Thyroid gland (tissue), 4 donors: ENCODE data around the gene KLHL42. TPM values are rescaled to one million over a fixed set of nuclear protein-coding genes. Genes with fewer than 3 reads are reported as not detected.

Experiments
- DNase-seq, 2 donors: peaks; one replicate each; pipeline ENCODE4 v3.0.0-alpha.2; 2019
- H3K27ac ChIP-seq, 3 donors: fragments of 200-600 bp; sonication (generic); 1 replicate in 2 of 3; 2 replicates in 1 of 3; pipeline ENCODE4 v1.5.1; 2016 to 2019; ENCODE audit warnings: mild to moderate bottlenecking in 1 of 3, moderate library complexity in 1 of 3
- H3K27me3 ChIP-seq: fragments of 200-600 bp; sonication (generic); one replicate; pipeline ENCODE4 v1.5.1; 2019
- H3K36me3 ChIP-seq, 2 donors: fragments of 200-600 bp; sonication (generic); one replicate each; pipeline ENCODE4 v1.5.1; 2016 to 2019
- H3K4me1 ChIP-seq, 2 donors: fragments of 200-600 bp; sonication (generic); one replicate each; pipeline ENCODE4 v1.5.1; 2017 to 2019
- H3K4me3 ChIP-seq, 3 donors: fragments of 200-600 bp; sonication (generic); replicated peaks in 1 of 3; 1 replicate in 2 of 3; 2 replicates in 1 of 3; pipeline ENCODE4 v1.5.1; 2016; ENCODE audit warnings: mild to moderate bottlenecking in 1 of 3
- H3K9me3 ChIP-seq: fragments of 200-600 bp; sonication (generic); one replicate; pipeline ENCODE4 v1.5.1; 2017
- CTCF ChIP-seq, 6 experiments: fragments of 200-600 bp in 3 of 6; fragments of 450-650 bp in 3 of 6; sonication (generic) in 3 of 6; IDR thresholded peaks; one replicate each; pipeline ENCODE4 v1.5.1; 2016 to 2019; ENCODE audit warnings: antibody characterized with exemption in 6 of 6, mild to moderate bottlenecking in 2 of 6, inconsistent platforms in 1 of 6, moderate library complexity in 1 of 6
- POLR2A ChIP-seq, 2 donors: fragments of 450-650 bp; IDR thresholded peaks; one replicate each; pipeline ENCODE4 v1.6.1; 2017; ENCODE audit warnings: antibody characterized with exemption in 2 of 2, mild to moderate bottlenecking in 2 of 2, moderate library complexity in 1 of 2
- WGBS, 2 donors: methylation state at CpG; one replicate each; pipeline ENCODE4 v1.1.5; 2017; 5-methylcytosine and 5-hydroxymethylcytosine counted together
- intact Hi-C: fragments of 100-400 bp; cut with DNase I; formaldehyde crosslinking; loops from one replicate; pipeline ENCODE4 v1.15.1; 2023
- total RNA-seq, 4 donors: library from RNA; depleted of rRNA; stranded (reverse); fragments of >200 nt; gene quantifications; one replicate each; pipeline ENCODE4 v1.2.3, GENCODE V29; 2016

The KLHL42 gene
- total RNA-seq, 4 donors from 2014 or later, result 18.8 to 43.9 (median 22.7) TPM

DNA sequence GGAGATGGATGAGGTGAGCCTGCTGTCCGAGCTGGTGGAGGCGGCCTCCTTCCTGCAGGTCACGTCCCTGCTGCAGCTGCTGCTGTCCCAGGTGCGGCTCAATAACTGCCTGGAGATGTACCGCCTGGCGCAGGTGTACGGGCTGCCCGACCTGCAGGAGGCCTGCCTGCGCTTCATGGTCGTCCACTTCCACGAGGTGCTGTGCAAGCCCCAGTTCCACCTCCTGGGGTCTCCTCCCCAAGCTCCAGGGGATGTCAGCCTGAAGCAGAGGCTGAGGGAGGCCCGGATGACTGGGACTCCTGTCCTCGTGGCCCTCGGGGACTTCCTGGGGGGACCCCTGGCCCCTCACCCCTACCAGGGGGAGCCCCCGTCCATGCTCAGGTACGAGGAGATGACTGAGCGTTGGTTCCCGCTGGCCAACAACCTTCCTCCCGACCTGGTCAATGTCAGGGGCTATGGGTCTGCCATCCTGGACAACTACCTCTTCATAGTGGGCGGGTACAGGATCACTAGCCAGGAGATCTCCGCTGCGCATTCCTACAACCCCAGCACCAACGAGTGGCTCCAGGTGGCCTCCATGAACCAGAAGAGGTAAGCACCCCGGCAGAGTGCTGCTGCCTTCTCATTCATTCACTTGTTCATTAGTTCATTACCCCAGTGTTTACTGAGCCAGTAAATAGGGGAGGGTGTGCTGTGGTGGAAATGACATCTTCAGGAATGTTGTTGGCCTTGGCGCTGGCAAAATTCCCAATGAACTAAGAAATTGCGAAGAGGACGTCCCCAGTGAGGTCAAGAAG lies 777 bp downstream of the KLHL42 start:
- H3K27ac ChIP-seq, result peak overlapping the region; percentile 85 to 90 (median 88)
- H3K27me3 ChIP-seq, result no peaks in the 10 kb centered on the region
- no peaks in the 10 kb centered on the region for H3K9me3 ChIP-seq
- DNase-seq, result peak; percentile 72 to 73
- peak overlapping the region; percentile 9 to 87 (median 70) for H3K4me3 ChIP-seq
- no peaks in the 10 kb centered on the region for H3K36me3 ChIP-seq
- intact Hi-C loops, result no loop called here
- WGBS, 2 donors, result 5 to 12% methylated on average over 11 to 19 of the region's 27 CpGs
- H3K4me1 ChIP-seq, result peaks cover 18% of the 10 kb centered on the region in 2 donors
- peak in 1 of 2 donors; percentile 14 for TF ChIP-seq POLR2A (IDR thresholded peaks at IDR 0.05)
- no peak for TF ChIP-seq CTCF (IDR thresholded peaks at IDR 0.05)

DNA sequence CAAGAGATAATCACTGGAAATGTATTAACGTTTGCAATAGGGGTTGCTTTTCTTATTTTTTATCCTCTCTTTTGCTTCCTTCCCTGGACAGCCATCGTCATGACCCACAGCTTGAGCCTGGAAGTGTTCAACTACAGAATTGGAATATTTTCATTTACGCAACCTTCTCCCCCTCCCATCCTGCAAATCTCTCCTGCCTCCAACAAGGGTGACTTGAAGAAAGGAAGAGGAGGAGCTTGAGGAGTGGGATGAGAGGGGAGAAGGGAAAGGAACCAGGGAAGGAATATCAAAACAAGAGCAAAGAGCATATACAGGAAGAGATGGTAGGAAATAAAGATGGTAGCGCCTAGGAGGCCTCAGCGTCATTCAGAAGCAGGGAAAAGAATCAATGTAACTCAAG lies 1.6 kb downstream of the KLHL42 start:
- Histone ChIP-seq H3K36me3 (no peaks in the 10 kb centered on the region), H3K9me3 (no peaks in the 10 kb centered on the region), H3K27ac (peak overlapping the region; percentile 9 to 88 (median 85)), H3K4me1 (peaks cover 18% of the 10 kb centered on the region in 2 donors), H3K4me3 (no peak overlapping the region), H3K27me3 (no peaks in the 10 kb centered on the region)
- intact Hi-C loops, result no loop called here
- no peak for DNase-seq
- 62 to 66% methylated on average over 5 of the region's 5 CpGs for WGBS, 2 donors
- TF ChIP-seq POLR2A (IDR thresholded peaks at IDR 0.05) (no peak), CTCF (IDR thresholded peaks at IDR 0.05) (no peak)

DNA sequence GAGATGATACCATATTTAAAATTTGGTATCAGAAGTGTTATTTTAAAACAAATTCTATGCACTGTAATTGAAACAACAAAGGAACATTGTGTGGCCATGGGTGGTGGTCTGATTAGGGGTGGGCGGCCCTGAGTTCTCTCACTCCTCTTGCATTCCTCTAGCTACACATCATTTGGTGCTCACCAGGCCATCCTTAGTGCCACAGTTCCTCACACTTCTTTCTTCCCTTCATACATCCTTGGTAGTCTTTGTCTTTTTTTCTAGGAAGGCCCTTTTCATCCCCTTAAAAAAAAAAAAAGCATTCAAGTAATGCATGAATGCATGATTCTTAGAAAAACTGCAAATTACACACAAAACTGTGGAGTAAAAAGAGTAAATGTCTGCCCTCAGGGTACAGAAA lies 2.4 kb downstream of the KLHL42 start:
- peaks cover 18% of the 10 kb centered on the region in 2 donors for H3K4me1 ChIP-seq
- DNase-seq, result no peak
- intact Hi-C loops, result no loop called here
- H3K4me3 ChIP-seq, result no peak overlapping the region
- H3K27me3 ChIP-seq, result no peaks in the 10 kb centered on the region
- TF ChIP-seq CTCF (IDR thresholded peaks at IDR 0.05) (no peak), POLR2A (IDR thresholded peaks at IDR 0.05) (no peak)
- no peaks in the 10 kb centered on the region for H3K9me3 ChIP-seq
- 89 to 100% methylated on average over 1 of the region's 1 CpG for WGBS, 2 donors
- H3K36me3 ChIP-seq, result no peaks in the 10 kb centered on the region
- no peak overlapping the region for H3K27ac ChIP-seq

DNA sequence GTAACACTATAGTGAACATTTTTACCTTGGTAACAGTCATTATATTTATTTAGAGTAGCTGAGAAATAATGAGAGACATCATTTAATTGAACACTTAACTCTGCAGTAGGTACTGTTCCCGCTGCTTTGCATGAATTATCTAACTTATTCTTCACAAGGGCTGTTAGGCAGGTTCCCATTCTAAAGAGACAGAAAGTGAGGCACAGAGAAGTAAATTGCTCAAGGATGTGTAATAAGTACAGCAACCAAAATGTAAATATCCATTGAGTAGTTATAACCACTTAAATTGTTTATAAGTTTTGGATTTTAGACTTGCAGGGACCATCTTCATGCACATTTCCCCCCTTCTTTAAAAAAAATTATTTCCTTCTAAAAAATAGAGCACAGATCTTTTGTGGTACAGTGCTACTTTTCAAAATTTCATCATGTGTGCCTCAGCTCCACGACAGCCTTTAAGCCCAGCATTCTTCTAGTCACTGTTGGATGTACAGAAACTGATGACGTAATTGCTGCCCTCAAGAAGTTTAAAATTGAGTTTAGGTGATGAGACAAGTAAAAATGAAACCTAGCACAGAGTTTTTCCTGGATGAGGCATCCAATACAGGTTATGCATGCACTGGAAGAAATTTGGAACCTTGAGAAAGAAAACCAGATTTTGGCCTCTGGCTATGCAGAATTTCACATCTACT lies 6.0 kb downstream of the KLHL42 start:
- 83 to 90% methylated on average over 3 of the region's 3 CpGs for WGBS, 2 donors
- intact Hi-C loops, result no loop called here
- no peaks in the 10 kb centered on the region for H3K9me3 ChIP-seq
- peaks cover 14 to 23% of the 10 kb centered on the region in 2 donors for H3K4me1 ChIP-seq
- TF ChIP-seq POLR2A (IDR thresholded peaks at IDR 0.05), result no peak
- no peak for TF ChIP-seq CTCF (IDR thresholded peaks at IDR 0.05)
- no peak for DNase-seq
- no peak overlapping the region for H3K4me3 ChIP-seq
- H3K27ac ChIP-seq, result no peak overlapping the region
- no peaks in the 10 kb centered on the region for H3K27me3 ChIP-seq
- no peaks in the 10 kb centered on the region for H3K36me3 ChIP-seq

DNA sequence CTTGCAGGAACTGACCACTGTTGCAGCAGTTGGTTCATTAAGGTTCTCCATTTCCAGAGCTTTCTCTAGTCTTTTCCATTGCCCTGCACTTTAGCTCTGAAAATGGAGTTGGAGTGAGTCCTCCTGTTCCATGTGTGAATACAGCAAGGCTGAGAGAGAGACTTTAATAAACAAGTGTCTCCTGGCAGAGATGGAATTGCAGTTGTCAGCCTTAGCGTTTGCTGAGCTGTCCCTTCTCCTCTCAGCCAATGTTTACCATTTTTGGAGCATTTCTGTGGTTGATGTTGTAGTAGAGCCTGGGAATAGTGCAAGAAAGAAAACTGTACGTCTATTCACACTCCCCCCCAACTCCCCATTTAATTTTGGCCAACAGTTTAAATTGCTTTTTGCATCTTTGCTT lies 7.5 kb downstream of the KLHL42 start:
- TF ChIP-seq CTCF (IDR thresholded peaks at IDR 0.05), result no peak
- no peak for TF ChIP-seq POLR2A (IDR thresholded peaks at IDR 0.05)
- DNase-seq, result no peak
- H3K9me3 ChIP-seq, result no peaks in the 10 kb centered on the region
- peaks cover 0 to 10% of the 10 kb centered on the region in 2 donors for H3K36me3 ChIP-seq
- H3K27ac ChIP-seq, result no peak overlapping the region
- intact Hi-C loops, result no loop called here
- peaks cover under 1 to 12% of the 10 kb centered on the region in 2 donors for H3K4me1 ChIP-seq
- H3K4me3 ChIP-seq, result no peak overlapping the region
- WGBS, 2 donors, result 70 to 79% methylated on average over 2 of the region's 2 CpGs
- H3K27me3 ChIP-seq, result no peaks in the 10 kb centered on the region
